ENCODE measurements around the gene INPP5A.
"Not testable (repeated sequence)": the region's sequence is repeated elsewhere in the genome, so short reads cannot be mapped to it uniquely, and the experiment has no call there.

INPP5A gene

DNA sequence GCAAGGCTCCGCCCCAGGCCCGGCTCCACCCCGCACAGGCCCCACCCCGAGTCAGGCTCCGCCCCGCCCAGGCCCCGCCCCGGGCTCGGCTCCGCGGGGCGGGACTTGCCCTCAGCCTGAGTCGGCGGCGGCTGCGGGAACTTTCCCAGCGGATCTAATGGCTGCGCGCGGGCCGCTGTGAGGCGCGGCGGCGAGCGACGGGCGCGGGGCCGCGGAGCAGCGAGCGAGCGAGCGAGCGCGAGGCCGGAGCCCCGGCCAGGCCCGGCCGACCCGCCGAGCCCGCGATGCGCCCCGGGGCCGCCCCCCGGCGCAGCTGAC, at the start of gene INPP5A:
TSS of gene INPP5A (plus strand) at position 104 of the 318 bp plus-strand sequence. CDS start 310 bp downstream, outside the sequence.
- H3K4me3 Mint-ChIP-seq, result peak within 1 kb of the TSS; percentile 93
- peaks cover 9% of the 10 kb centered on the region for H3K27me3 Mint-ChIP-seq (ENCODE audit: low read depth)
- H3K27ac Mint-ChIP-seq, result peak within 1 kb of the TSS; percentile 81
- H3K9me3 Mint-ChIP-seq, result no peaks in the 10 kb centered on the region
- no peak for DNase-seq (ENCODE audit: low spot score)
- H3K36me3 Mint-ChIP-seq (ENCODE audit: low read depth), result peaks cover 6% of the 10 kb centered on the region
- peaks cover 40% of the 10 kb centered on the region for H3K4me1 Mint-ChIP-seq (ENCODE audit: low read depth)

DNA sequence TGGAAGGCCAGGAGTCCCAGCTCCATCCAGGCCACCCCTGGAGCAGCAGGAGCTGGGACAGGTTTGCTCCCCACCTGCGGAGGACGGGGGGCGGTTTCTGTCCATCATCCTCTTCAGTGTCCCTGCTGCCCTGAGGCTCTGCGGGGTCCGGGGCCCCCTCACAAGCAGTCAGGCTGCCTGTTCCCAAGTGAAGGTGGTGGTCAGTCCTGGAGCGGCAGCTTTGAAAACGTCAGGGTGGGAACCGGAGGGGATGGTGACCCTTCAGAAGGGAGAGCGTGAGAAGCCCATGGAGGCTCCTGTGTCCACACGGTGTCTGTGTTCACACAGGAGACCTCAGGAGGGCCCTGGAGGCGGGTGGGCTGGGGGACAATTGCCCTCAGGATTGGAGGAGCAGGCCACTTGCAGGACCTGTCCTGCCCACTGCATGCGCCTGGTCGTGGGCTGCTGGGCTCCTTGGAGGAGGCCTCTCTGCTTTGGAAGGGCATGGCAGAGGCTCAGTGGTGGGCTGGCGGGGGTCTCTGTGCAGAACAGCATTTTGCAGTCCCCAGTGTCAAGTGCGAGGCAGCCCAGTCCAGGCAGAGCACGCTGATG, 49.3 kb upstream of the INPP5A start:
- no peak overlapping the region for H3K27ac Mint-ChIP-seq
- no peaks in the 10 kb centered on the region for H3K36me3 Mint-ChIP-seq (ENCODE audit: low read depth)
- H3K4me1 Mint-ChIP-seq (ENCODE audit: low read depth), result no peaks in the 10 kb centered on the region
- H3K9me3 Mint-ChIP-seq, result no peaks in the 10 kb centered on the region
- no peaks in the 10 kb centered on the region for H3K27me3 Mint-ChIP-seq (ENCODE audit: low read depth)
- DNase-seq (ENCODE audit: low spot score), result no peak
- no peak overlapping the region for H3K4me3 Mint-ChIP-seq

DNA sequence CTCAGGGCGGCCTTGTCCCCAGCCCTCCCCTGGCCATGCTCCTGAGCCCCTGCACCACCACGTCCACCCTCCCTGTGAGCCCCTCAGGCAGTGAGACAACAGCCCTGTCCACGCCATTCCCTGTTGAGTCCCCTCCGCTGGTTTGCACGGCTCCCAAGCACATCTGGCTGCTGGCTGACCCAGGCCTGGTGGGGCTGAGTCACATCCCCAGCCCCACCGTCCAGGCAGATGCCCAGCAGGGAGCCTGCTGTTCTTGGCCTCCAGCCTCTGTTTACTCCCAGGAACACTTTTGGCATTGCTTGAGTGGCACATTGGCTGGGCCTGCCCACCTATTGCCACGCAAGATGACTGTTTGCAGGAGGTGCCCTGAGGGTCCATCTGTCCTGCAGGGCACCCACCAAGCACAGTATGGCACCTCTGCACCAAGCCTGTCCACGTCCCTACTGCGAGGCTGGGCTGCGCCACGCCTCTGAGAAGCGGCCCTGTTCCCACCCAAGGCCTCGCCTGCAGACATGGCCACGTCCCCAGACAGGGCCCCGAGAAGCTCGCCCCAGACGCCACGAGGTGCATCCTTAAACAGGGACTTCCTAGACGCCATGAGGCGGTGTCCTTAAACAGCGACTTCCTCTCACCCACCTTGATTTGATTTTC, 48.4 kb upstream of the INPP5A start:
- no peaks in the 10 kb centered on the region for H3K36me3 Mint-ChIP-seq (ENCODE audit: low read depth)
- no peaks in the 10 kb centered on the region for H3K27me3 Mint-ChIP-seq (ENCODE audit: low read depth)
- H3K4me3 Mint-ChIP-seq, result no peak overlapping the region
- no peaks in the 10 kb centered on the region for H3K4me1 Mint-ChIP-seq (ENCODE audit: low read depth)
- H3K9me3 Mint-ChIP-seq, result no peaks in the 10 kb centered on the region
- H3K27ac Mint-ChIP-seq, result no peak overlapping the region
- DNase-seq (ENCODE audit: low spot score), result no peak

- H3K27me3 Mint-ChIP-seq (ENCODE audit: low read depth), result no peaks in the 10 kb centered on the region
- H3K36me3 Mint-ChIP-seq (ENCODE audit: low read depth), result no peaks in the 10 kb centered on the region
- no peaks in the 10 kb centered on the region for H3K4me1 Mint-ChIP-seq (ENCODE audit: low read depth)
- no peaks in the 10 kb centered on the region for H3K9me3 Mint-ChIP-seq
- no peak overlapping the region for H3K27ac Mint-ChIP-seq
- no peak overlapping the region for H3K4me3 Mint-ChIP-seq
- DNase-seq (ENCODE audit: low spot score), result no peak
Measured at GRCh38 chr10:132489704-132490534, 47.7 kb upstream of the INPP5A start.

GRCh38 chr10:132491534-132491933, 46.1 kb upstream of the INPP5A start:
- not testable (repeated sequence) for H3K4me3 Mint-ChIP-seq; H3K4me1 Mint-ChIP-seq (ENCODE audit: low read depth); H3K9me3 Mint-ChIP-seq; H3K36me3 Mint-ChIP-seq (ENCODE audit: low read depth); H3K27me3 Mint-ChIP-seq (ENCODE audit: low read depth); H3K27ac Mint-ChIP-seq; DNase-seq (ENCODE audit: low spot score)

DNA sequence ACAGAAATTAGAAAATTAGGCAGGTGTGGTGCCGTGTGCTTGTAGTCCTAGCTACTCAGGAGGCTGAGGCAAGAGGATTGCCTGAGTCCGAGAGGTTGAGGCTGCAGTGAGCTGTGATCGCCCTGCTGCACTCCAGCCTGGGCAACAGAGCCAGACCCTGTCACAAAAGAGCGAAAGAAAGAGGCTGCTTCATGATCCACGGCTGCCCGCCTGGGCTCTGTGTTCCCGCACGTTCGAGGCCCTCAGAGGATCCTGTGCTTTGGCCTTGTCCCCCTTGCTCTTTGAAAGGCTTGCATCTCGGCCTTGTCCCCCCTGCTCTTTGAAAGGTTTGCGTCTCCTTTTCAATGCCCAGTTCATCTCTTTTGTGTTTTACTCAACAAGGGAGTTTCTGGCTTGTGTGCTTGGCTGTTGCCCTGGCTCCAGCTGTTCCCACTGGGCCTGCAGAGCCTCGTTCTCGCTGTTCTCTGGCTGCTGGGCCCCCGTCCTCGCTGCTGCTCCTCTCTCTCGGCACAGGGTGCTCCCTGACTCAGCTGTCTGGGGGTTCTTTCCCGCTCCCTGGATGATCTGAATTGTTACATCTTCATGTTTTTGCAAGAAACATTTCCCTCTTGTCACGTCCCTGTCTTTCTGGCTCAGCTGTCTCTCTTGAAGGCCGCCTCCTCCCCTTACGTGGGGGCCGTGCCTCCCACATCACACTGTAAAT, 45.1 kb upstream of the INPP5A start:
- Mint-ChIP-seq H3K36me3 (ENCODE audit: low read depth) (no peaks in the 10 kb centered on the region), H3K4me3 (no peak overlapping the region), H3K9me3 (no peaks in the 10 kb centered on the region), H3K27me3 (ENCODE audit: low read depth) (no peaks in the 10 kb centered on the region), H3K4me1 (ENCODE audit: low read depth) (no peaks in the 10 kb centered on the region), H3K27ac (no peak overlapping the region)
- no peak for DNase-seq (ENCODE audit: low spot score)

GRCh38 chr10:132493246-132493755, 44.3 kb upstream of the INPP5A start:
- DNase-seq (ENCODE audit: low spot score), result no peak
- Mint-ChIP-seq H3K4me3 (no peak overlapping the region), H3K9me3 (no peaks in the 10 kb centered on the region), H3K27me3 (ENCODE audit: low read depth) (no peaks in the 10 kb centered on the region), H3K27ac (no peak overlapping the region), H3K4me1 (ENCODE audit: low read depth) (no peaks in the 10 kb centered on the region), H3K36me3 (ENCODE audit: low read depth) (no peaks in the 10 kb centered on the region)

GRCh38 chr10:132493756-132494290, 43.8 kb upstream of the INPP5A start:
- no peak overlapping the region for H3K27ac Mint-ChIP-seq
- H3K4me3 Mint-ChIP-seq, result no peak overlapping the region
- DNase-seq (ENCODE audit: low spot score), result no peak
- H3K4me1 Mint-ChIP-seq (ENCODE audit: low read depth), result no peaks in the 10 kb centered on the region
- H3K27me3 Mint-ChIP-seq (ENCODE audit: low read depth), result no peaks in the 10 kb centered on the region
- no peaks in the 10 kb centered on the region for H3K36me3 Mint-ChIP-seq (ENCODE audit: low read depth)
- H3K9me3 Mint-ChIP-seq, result no peaks in the 10 kb centered on the region

DNA sequence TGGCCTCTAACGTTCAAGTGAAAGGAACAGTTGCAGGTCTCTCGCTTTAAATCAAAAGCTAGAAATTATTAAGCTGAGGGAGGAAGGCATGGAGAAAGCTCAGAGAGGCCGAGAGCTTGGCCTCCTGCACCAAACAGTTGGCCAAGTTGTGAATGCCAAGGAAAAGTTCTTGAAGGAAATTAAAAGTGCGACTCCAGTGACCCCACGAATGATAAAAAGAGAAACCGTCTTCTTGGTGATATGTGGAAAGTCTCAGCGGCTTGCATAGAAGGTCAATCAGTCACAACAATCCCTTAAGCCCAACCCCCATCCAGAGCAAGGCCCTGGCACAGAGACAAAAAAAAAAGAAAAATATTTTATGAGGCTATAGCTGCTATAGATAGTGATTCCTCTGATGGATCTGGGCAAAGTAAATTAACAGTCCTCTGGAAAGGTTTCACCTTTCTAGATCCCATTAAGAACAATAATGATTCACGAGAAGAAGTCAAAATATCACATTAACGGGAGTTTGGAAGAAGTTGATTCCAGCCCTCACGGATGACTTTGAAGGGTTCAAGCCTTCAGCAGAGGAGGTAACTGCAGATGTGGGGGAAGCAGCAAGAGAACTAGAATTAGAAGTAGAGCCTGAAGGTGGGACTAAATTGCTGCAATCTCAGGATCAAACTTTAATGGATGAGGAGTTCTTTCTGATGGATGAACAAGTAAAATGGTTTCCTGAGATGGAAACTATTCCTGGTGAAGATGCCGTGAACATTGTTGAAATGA, 42.5 kb upstream of the INPP5A start:
- no peak for DNase-seq (ENCODE audit: low spot score)

DNA sequence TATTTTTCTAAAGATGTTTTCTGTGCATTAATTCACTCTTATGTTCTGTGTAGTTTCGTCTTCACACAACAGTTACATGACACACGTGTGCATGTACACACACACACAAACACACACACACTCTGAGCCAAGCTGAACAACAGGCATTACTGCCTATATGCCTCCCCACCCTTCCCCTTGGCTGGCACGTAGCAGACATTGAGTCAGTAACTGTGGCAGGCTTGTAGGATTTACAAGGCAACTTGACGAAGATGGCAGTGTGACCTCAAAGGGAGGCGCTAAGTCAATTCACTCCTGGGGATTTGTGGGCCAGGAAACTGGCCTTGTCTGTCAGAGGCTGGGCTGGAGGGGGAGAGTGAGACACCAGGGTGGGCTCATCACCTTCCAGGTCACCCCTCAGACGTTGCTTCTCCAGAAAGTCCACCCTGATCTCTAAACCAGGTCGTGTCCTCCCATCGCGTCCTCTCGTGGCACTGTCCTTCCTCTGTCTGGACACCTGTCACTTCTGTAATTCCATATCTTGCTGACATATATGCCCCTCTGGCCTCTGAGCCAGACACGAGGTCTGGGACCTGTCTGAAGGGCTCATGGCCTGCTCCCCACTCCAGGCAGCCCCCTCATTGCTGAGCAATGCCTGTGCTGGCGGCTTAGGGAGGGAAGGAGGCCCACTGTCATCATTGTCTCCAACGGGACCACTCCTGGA, 41.1 kb upstream of the INPP5A start:
- Mint-ChIP-seq H3K4me3 (no peak overlapping the region), H3K27ac (no peak overlapping the region), H3K27me3 (ENCODE audit: low read depth) (peaks cover 4% of the 10 kb centered on the region), H3K36me3 (ENCODE audit: low read depth) (no peaks in the 10 kb centered on the region), H3K9me3 (no peaks in the 10 kb centered on the region), H3K4me1 (ENCODE audit: low read depth) (no peaks in the 10 kb centered on the region)
- DNase-seq (ENCODE audit: low spot score), result no peak

More for the DNA sequence above, 42.5 kb upstream of the INPP5A start:
- H3K9me3 Mint-ChIP-seq, result no peaks in the 10 kb centered on the region
- no peaks in the 10 kb centered on the region for H3K27me3 Mint-ChIP-seq (ENCODE audit: low read depth)
- no peak overlapping the region for H3K27ac Mint-ChIP-seq
- no peaks in the 10 kb centered on the region for H3K4me1 Mint-ChIP-seq (ENCODE audit: low read depth)
- H3K36me3 Mint-ChIP-seq (ENCODE audit: low read depth), result no peaks in the 10 kb centered on the region
- H3K4me3 Mint-ChIP-seq, result no peak overlapping the region

DNA sequence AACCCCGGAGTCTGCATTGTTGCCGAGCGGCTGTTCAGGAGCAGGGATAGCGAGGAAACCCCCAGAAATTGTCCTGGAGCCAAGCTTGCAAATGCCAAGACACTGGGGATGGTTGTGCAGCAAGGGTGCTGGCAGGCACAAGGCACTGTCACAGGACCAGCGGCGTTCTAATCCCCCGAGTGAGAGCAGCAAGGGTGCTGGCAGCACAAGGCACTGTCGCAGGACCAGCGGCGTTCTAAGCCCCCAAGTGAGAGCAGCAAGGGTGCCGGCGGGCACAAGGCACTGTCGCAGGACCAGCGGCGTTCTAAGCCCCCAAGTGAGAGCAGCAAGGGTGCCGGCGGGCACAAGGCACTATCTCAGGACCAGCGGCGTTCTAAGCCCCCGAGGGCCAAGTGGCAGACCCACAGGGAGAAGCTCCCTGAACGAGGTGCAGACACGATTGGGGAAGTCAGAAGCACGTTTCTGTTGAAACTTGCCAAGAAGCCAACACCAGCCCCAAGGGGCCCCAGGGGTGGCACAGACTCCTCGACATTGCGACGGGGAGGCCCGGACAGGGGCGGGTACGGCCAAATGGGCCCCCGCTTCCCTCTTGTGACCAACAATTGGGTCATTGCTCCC, 40.4 kb upstream of the INPP5A start:
- Mint-ChIP-seq H3K27me3 (ENCODE audit: low read depth) (peaks cover 4% of the 10 kb centered on the region), H3K4me3 (no peak overlapping the region), H3K4me1 (ENCODE audit: low read depth) (no peaks in the 10 kb centered on the region), H3K9me3 (no peaks in the 10 kb centered on the region), H3K36me3 (ENCODE audit: low read depth) (no peaks in the 10 kb centered on the region), H3K27ac (no peak overlapping the region)
- DNase-seq (ENCODE audit: low spot score), result no peak

DNA sequence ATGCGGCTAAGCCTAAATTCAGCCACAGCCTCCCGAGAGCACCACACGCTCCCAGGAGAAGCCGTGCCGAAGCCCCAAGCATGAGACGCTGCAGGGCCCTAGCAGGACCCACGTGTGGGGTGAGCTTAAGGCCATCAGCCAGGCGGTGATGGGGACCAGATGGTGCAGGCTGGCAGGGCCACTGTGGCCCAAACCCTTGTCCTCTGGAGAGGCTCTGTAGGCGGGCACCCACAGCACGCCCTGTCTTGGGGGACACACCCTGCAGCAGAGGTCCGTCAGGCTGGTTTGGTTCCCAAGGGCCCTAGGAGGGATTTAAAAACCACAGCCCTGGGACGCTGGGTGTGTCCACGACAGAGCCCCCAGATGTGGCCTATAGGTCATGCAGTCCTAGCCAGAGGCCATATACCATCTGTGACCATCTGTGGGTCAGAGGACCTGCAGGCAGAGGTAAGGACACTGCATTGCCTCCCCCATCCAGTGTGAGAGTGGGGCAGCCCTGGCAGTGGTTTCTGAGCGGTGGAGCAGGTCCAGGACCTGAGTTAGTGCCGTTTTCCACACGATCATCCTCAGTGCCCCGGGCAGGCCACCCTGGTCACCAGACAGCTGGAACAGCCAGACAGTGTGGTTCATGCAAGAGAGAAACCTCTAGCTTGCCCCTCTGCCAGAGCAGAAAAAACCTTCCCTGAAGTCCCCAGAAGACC, 39.6 kb upstream of the INPP5A start:
- Mint-ChIP-seq H3K4me3 (no peak overlapping the region), H3K27ac (no peak overlapping the region), H3K9me3 (no peaks in the 10 kb centered on the region), H3K36me3 (ENCODE audit: low read depth) (no peaks in the 10 kb centered on the region), H3K4me1 (ENCODE audit: low read depth) (no peaks in the 10 kb centered on the region), H3K27me3 (ENCODE audit: low read depth) (peaks cover 4% of the 10 kb centered on the region)
- DNase-seq (ENCODE audit: low spot score), result no peak
